Measurements from ENCODE around the gene RGL3.

Gene RGL3

GRCh38 chr19:11400798-11401197 lies 18.3 kb downstream of the RGL3 start:
- peaks cover 4% of the 10 kb centered on the region for H3K36me3 Mint-ChIP-seq (ENCODE audit: insufficient read depth)
- H3K4me3 Mint-ChIP-seq: no peak overlapping the region
- no peak for ATAC-seq (replicated peaks; ENCODE audit: extremely low read depth, poor library complexity, severe bottlenecking)
- no peak for DNase-seq (ENCODE audit: low spot score in 2 of 2)
- H3K4me1 Mint-ChIP-seq: no peaks in the 10 kb centered on the region
- no peaks in the 10 kb centered on the region for H3K9me3 Mint-ChIP-seq
- H3K27ac Mint-ChIP-seq (ENCODE audit: low read depth): no peak overlapping the region
- peaks cover 9% of the 10 kb centered on the region for H3K27me3 Mint-ChIP-seq

DNA sequence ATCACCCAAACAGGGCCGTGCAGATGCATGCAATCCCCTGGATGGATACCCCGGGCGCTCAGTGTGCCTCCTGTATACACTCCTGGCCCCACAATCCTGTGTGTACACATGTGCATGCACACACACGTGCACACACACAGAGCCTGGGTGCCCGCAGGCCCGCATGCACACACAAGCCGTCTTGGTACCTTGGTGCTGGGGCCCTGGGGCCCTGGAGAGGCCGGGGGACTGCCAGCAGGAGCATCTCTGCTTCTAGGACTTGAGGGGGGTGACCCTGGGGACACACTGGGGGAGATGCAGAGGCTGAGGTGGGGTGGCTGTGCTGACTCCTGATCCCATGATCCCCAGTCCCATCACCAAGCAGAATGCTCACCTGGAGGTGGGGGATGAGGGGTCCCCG lies 19.4 kb downstream of the RGL3 start:
- no peaks in the 10 kb centered on the region for H3K4me1 Mint-ChIP-seq
- peaks cover 4% of the 10 kb centered on the region for H3K36me3 Mint-ChIP-seq (ENCODE audit: insufficient read depth)
- peaks cover 20% of the 10 kb centered on the region for H3K27me3 Mint-ChIP-seq
- no peak overlapping the region for H3K4me3 Mint-ChIP-seq
- H3K27ac Mint-ChIP-seq (ENCODE audit: low read depth): no peak overlapping the region
- no peaks in the 10 kb centered on the region for H3K9me3 Mint-ChIP-seq
- DNase-seq (ENCODE audit: low spot score in 2 of 2) (no peak), ATAC-seq (replicated peaks; ENCODE audit: extremely low read depth, poor library complexity, severe bottlenecking) (no peak)

DNA sequence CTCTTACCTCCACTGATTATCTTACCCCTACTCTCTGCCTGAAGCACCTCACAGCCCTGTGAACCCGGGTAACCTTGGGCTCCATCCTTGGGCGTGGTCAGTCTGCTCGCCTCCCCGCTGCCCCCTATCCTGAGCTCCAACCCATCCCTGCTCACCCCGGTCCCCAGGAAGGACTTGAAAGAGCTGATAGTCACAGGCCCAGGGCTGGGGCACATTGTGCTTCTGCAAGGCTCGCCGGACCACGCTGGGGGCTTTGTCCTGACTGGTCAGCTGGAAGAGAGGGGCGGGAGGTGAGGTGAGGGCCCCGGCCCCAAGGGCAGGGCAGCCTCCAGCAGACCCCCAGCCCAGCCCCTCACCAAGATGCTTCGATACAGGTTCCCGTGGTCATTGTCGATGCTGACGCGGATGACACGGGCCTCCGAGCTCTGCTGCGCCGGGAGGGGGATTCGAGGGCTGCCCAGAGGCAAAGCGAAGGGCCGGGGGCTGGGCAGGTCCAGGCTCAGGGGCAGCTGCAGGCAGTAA lies 22.0 kb downstream of the RGL3 start:
- no peak overlapping the region for H3K4me3 Mint-ChIP-seq
- H3K27me3 Mint-ChIP-seq: peaks cover 23% of the 10 kb centered on the region
- H3K4me1 Mint-ChIP-seq: no peaks in the 10 kb centered on the region
- no peaks in the 10 kb centered on the region for H3K9me3 Mint-ChIP-seq
- no peak for ATAC-seq (replicated peaks; ENCODE audit: extremely low read depth, poor library complexity, severe bottlenecking)
- H3K27ac Mint-ChIP-seq (ENCODE audit: low read depth): no peak overlapping the region
- H3K36me3 Mint-ChIP-seq (ENCODE audit: insufficient read depth): peaks cover 4% of the 10 kb centered on the region
- no peak for DNase-seq (ENCODE audit: low spot score in 2 of 2)

DNA sequence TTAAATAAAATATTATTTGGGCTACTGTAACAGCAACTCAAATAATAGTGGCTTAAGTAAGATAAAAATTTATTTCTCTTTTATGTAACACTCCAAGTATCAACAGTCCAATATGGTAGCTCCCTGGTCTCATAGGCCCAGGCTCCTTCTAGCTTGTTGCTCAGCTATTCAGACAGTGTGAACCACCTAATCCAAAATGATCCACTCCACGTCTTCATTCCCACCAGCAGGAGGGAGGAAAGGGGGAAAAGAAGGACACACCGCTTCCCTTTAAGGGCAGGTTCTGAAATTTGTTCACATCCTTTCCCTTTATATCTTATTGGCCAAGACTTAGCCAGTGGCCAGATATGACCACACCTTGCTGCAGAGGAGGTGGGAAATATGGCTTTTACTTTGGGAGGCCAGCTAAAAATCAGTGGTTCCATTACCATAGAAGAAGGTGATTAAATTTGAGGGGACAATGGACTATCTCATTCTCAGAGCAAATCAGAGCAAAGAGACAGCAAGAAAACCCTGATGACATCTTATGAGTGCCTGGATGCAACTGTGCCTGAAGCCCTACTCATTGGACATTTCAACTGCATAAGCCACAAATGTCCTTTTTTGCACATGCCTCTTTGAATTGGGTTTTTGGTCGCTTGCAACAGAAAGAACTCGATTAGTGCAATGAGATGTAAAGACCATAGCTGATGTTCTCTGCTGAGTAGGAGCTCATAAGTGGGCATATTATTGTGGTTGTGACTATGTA lies 28.0 kb downstream of the RGL3 start:
- no peaks in the 10 kb centered on the region for H3K36me3 Mint-ChIP-seq (ENCODE audit: insufficient read depth)
- H3K27ac Mint-ChIP-seq (ENCODE audit: low read depth): no peak overlapping the region
- H3K9me3 Mint-ChIP-seq: peaks cover 5% of the 10 kb centered on the region
- peaks cover 22% of the 10 kb centered on the region for H3K27me3 Mint-ChIP-seq
- DNase-seq (ENCODE audit: low spot score in 2 of 2) (no peak), ATAC-seq (replicated peaks; ENCODE audit: extremely low read depth, poor library complexity, severe bottlenecking) (no peak)
- H3K4me1 Mint-ChIP-seq: no peaks in the 10 kb centered on the region
- no peak overlapping the region for H3K4me3 Mint-ChIP-seq

DNA sequence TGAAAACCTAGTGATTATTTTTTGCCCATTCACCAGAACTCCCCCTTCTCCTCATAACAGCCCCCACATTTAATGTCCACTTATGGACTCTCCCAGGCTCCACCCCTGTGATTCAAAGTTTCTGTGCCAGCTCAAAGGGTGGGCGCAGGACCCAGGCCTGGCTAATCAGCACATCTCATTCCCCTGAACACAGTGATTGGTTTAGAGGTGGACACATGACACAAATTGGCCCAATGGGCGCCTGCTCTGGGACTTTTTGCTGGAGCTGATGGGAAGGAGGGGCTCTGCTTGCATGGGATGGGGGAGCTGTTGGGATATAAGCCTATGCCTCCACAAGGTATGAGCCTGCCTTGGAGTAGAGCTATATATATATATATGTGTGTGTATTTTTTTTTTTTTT lies 28.8 kb downstream of the RGL3 start:
- H3K27me3 Mint-ChIP-seq: peaks cover 18% of the 10 kb centered on the region
- no peak overlapping the region for H3K4me3 Mint-ChIP-seq
- no peaks in the 10 kb centered on the region for H3K36me3 Mint-ChIP-seq (ENCODE audit: insufficient read depth)
- ATAC-seq (replicated peaks; ENCODE audit: extremely low read depth, poor library complexity, severe bottlenecking): no peak
- no peak for DNase-seq (ENCODE audit: low spot score in 2 of 2)
- H3K4me1 Mint-ChIP-seq: no peaks in the 10 kb centered on the region
- H3K9me3 Mint-ChIP-seq: peaks cover 5% of the 10 kb centered on the region
- no peak overlapping the region for H3K27ac Mint-ChIP-seq (ENCODE audit: low read depth)

DNA sequence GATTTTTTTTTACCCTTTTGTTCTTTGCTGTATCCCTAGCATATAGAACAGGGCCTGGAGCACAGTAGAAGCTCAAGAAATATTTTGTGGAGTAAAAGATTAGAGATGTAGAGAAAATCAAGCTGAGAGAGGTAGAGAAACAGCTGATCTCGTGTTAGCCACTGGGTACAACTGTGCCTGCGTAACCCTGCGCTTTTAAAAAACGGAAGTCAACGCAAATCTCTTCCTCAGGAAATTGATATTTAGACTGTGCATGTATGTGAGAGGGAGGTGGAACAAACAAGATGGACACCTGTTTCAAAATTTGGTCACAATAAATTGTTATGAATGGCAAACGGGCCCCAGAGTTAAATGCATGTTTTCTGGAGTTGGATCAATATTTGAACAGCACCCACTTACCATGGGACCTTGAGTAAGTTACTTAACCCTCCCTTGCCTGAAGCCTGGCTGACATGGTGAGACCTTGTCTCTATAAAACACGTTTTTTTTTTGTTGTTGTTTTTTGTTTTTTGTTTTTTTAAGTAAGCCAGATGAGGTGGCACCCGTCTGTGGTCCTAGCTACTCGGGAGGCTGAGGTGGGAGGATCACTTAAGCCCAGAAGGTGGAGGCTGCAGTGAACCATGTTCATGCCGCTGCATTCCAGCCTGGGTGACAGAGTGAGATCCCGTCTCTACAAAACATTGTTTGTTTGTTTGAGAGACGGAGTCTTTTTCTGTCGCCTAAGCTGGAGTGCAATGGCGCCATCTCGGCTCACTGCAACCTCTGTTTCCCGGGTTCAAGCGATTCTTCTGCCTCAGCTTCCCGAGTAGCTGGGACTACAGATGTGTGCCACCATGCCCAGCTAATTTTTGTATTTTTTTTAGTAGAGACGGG lies 31.7 kb downstream of the RGL3 start:
- DNase-seq (ENCODE audit: low spot score in 2 of 2) (no peak), ATAC-seq (replicated peaks; ENCODE audit: extremely low read depth, poor library complexity, severe bottlenecking) (no peak)
- Mint-ChIP-seq H3K27me3 (peaks cover 17% of the 10 kb centered on the region), H3K4me1 (peaks cover 9% of the 10 kb centered on the region), H3K9me3 (peaks cover 5% of the 10 kb centered on the region), H3K27ac (ENCODE audit: low read depth) (no peak overlapping the region), H3K4me3 (no peak overlapping the region), H3K36me3 (ENCODE audit: insufficient read depth) (no peaks in the 10 kb centered on the region)

- Mint-ChIP-seq H3K27me3 (peaks cover 9% of the 10 kb centered on the region), H3K9me3 (no peaks in the 10 kb centered on the region), H3K36me3 (ENCODE audit: insufficient read depth) (peaks cover 18% of the 10 kb centered on the region), H3K4me1 (peaks cover 31% of the 10 kb centered on the region), H3K4me3 (no peak overlapping the region), H3K27ac (ENCODE audit: low read depth) (no peak overlapping the region)
- ATAC-seq (replicated peaks; ENCODE audit: extremely low read depth, poor library complexity, severe bottlenecking) (no peak), DNase-seq (ENCODE audit: low spot score in 2 of 2) (no peak)
Observed at GRCh38 chr19:11384778-11385129, 34.4 kb downstream of the RGL3 start.

- Mint-ChIP-seq H3K4me3 (peak overlapping the region; percentile 60), H3K4me1 (peaks cover 31% of the 10 kb centered on the region), H3K9me3 (no peaks in the 10 kb centered on the region)
Observed at GRCh38 chr19:11383706-11384048, 35.4 kb downstream of the RGL3 start.

GRCh38 chr19:11382898-11383705 lies 36.0 kb downstream of the RGL3 start:
- Mint-ChIP-seq H3K4me3 (peak overlapping the region; percentile 60), H3K27me3 (peaks cover 9% of the 10 kb centered on the region), H3K27ac (ENCODE audit: low read depth) (peak overlapping the region; percentile 10), H3K36me3 (ENCODE audit: insufficient read depth) (peaks cover 18% of the 10 kb centered on the region), H3K9me3 (no peaks in the 10 kb centered on the region), H3K4me1 (peaks cover 31% of the 10 kb centered on the region)
- DNase-seq (ENCODE audit: low spot score in 2 of 2): peak in 1 of 2 donors; percentile 37
- ATAC-seq (replicated peaks; ENCODE audit: extremely low read depth, poor library complexity, severe bottlenecking): no peak

More at GRCh38 chr19:11383706-11384048, 35.4 kb downstream of the RGL3 start:
- H3K36me3 Mint-ChIP-seq (ENCODE audit: insufficient read depth): peaks cover 18% of the 10 kb centered on the region
- no peak overlapping the region for H3K27ac Mint-ChIP-seq (ENCODE audit: low read depth)
- ATAC-seq (replicated peaks; ENCODE audit: extremely low read depth, poor library complexity, severe bottlenecking) (no peak), DNase-seq (ENCODE audit: low spot score in 2 of 2) (no peak)
- H3K27me3 Mint-ChIP-seq: peaks cover 9% of the 10 kb centered on the region

- peak; percentile 87 for ATAC-seq (replicated peaks; ENCODE audit: extremely low read depth, poor library complexity, severe bottlenecking)
- Mint-ChIP-seq H3K36me3 (ENCODE audit: insufficient read depth) (peaks cover 18% of the 10 kb centered on the region), H3K9me3 (no peaks in the 10 kb centered on the region), H3K4me3 (peak overlapping the region; percentile 83), H3K4me1 (peaks cover 37% of the 10 kb centered on the region), H3K27me3 (peaks cover 9% of the 10 kb centered on the region), H3K27ac (ENCODE audit: low read depth) (peak overlapping the region; percentile 99)
- DNase-seq (ENCODE audit: low spot score in 2 of 2): peak; percentile 95 to 97
Observed at GRCh38 chr19:11380653-11381537, 38.2 kb downstream of the RGL3 start.

DNA sequence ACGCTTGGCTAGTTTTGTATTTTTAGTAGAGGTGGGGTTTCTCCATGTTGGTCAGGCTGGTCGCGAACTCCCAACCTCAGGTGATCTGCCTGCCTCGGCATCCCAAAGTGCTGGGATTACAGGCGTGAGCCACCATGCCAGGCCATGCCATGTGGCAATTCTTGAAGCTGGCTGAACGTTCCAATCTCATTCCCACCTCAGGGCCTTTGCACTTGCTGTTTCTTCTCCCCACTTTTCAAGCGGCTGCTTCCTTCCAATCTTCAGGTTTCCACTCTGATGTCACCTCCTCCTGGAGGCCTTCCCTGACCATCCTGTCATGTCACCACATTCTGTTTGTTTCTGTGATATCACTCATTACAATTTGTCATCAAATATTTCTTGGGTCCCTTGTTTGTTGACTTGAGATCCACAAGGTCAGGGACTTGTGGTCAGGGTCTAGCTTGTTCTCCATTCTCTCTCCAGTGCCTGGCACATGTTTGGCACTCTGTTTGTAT lies 39.2 kb downstream of the RGL3 start:
- DNase-seq (ENCODE audit: low spot score in 2 of 2) (no peak), ATAC-seq (replicated peaks; ENCODE audit: extremely low read depth, poor library complexity, severe bottlenecking) (no peak)
- peaks cover 21% of the 10 kb centered on the region for H3K36me3 Mint-ChIP-seq (ENCODE audit: insufficient read depth)
- H3K27ac Mint-ChIP-seq (ENCODE audit: low read depth): peak overlapping the region; percentile 99
- peak overlapping the region; percentile 83 for H3K4me3 Mint-ChIP-seq
- peaks cover 43% of the 10 kb centered on the region for H3K4me1 Mint-ChIP-seq
- H3K9me3 Mint-ChIP-seq: no peaks in the 10 kb centered on the region
- H3K27me3 Mint-ChIP-seq: peaks cover 9% of the 10 kb centered on the region
